Hematopoietic multipotent progenitor cell treated with erythropoietin and hydrocortisone succinate and interleukin-3 and kit ligand, for 15 days (in vitro differentiated cells): ENCODE results near the gene GPD2.
"Not testable (repeated sequence)": the region's sequence is repeated elsewhere in the genome, so short reads cannot be mapped to it uniquely, and the experiment has no call there.

ENCODE experiments used
- DNase-seq: peaks from one replicate; pipeline ENCODE4 v3.0.0-alpha.2; 2015; ENCODE audit warnings: low spot score

Gene GPD2

GRCh38 chr2:156590085-156590739 lies 154.0 kb downstream of the GPD2 start:
- DNase-seq, result no peak

- DNase-seq, result no peak
Measured at GRCh38 chr2:156592809-156593593, 156.8 kb downstream of the GPD2 start.

GRCh38 chr2:156593594-156593921 lies 157.4 kb downstream of the GPD2 start:
- DNase-seq, result no peak

GRCh38 chr2:156598563-156598962 lies 162.4 kb downstream of the GPD2 start:
- no peak for DNase-seq

GRCh38 chr2:156600196-156600595 lies 164.0 kb downstream of the GPD2 start:
- DNase-seq, result no peak

GRCh38 chr2:156601855-156602551 lies 165.8 kb downstream of the GPD2 start:
- no peak for DNase-seq

GRCh38 chr2:156602552-156602933 lies 166.4 kb downstream of the GPD2 start:
- no peak for DNase-seq

DNA sequence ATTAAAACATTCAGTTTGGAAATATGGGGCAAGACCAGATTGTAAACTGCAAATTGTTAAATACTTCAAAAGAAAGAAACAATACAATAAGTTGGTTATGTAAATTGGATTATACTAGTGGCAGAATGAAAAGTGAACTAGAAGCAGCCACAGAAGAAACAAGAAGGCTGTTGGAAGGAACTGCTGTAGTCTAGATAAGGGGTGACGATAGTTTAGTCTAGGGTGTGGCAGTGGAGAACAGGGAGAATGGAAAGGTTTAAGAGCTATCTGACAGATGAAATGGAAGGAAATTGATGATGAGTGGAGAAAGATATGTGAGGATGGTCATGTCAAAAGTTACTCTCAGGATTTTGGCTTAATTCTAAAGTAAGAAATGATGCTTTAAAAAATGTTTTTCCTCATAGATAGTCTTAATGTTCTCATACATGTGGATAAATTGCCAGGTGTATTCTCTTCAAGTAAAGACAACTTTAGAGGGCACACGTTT lies 179.7 kb downstream of the GPD2 start:
- DNase-seq, result no peak

GRCh38 chr2:156618071-156618470 lies 181.9 kb downstream of the GPD2 start:
- not testable (repeated sequence) for DNase-seq

- DNase-seq, result no peak
Measured at GRCh38 chr2:156619021-156619539, 182.9 kb downstream of the GPD2 start.

DNA sequence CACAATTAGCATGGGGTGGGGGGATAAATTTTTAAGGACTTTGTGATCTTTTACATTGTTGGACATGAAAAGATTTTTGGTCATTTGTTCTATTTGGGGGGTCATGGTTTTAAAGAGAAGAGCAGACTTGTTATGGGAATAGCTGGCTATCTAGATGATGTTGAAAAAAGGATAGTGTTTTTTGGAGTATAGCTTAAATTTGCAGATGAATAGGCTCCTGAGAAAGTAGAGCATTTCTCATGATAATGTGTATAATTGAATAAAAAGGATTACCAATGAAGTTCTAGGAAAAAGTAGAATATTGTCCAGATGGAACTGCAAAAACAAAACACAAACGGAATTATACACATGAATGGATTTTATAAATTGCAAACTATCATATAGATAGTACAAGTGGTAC lies 186.3 kb downstream of the GPD2 start:
- DNase-seq, result no peak

DNA sequence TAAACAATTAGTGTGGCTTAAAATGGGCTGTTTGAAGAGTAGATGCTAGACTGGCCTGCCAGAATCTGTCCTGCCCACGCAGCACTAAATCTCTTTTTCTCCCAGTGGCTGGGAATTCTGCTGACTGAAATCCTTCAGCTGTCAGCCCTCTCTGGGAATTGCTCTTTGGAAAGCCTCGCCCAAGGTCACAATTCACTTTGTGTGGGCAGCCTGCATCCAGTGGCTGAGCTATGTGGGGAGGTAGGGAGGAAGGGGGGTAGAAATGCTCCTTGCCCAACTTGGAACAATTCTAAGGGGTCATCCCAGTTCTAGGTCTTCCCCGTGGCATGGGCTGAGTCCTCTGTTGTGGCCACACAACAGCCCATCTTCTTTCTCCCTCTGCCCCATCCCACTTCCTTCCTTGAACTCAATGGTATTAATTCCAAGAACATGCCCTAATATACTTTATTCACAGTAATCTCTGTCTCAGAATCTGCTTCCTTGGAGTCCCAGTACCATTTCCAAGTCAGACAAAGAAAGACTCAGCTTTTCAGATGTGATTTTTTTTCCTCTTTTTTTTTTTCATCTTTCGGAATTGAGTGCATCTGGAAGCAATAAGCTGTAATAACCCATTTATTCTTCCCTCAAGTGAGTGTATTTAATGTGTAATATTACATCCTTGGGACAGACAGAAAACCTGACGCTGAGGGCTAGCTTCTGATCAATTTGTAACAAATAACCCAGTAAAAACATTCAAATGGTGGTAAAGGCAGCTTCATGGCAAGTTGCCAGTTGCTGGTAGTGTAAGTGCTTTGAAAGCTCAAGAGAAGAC lies 189.4 kb downstream of the GPD2 start:
- DNase-seq, result no peak

- DNase-seq, result no peak
Measured at GRCh38 chr2:156626931-156627330, 190.8 kb downstream of the GPD2 start.

DNA sequence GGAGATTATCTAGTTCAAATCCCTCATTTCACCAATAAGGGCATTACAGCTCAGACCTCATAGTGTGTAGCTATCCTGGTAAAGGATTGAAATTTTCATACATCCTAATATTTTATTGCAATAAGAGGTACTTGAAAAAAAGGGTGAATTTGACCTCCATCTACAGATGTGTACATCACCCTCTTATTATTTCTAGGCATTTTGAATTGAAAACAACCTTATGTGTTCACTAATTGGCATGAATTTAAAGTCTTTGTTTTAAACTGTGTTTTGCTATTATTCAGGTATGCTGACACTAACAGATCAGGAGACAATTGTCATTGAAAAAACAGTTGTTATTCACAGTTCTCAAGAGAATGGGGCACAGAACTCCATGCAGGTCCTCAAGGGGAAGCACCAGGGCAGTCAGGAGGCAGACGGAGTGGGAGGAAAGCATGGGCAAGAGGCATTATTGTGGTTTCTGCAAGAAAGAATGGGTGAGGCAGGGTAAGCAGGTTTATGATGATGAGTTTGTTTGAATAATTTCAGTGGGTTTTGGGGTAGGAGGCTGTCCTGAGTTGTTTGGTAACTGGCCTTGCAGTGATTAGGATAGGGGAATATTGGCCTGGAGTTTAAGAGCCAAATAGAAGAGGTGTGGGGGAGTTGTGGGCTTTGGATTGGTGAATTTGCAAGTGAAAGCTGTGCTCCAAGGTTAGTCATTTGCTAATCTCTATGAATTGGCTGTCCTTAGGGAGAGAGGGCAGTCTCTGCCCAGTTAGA lies 194.6 kb downstream of the GPD2 start:
- DNase-seq, result no peak

- no peak for DNase-seq
Measured at GRCh38 chr2:156635646-156636045, 199.5 kb downstream of the GPD2 start.
